ENCODE data around the gene PKHD1.

The PKHD1 gene

DNA sequence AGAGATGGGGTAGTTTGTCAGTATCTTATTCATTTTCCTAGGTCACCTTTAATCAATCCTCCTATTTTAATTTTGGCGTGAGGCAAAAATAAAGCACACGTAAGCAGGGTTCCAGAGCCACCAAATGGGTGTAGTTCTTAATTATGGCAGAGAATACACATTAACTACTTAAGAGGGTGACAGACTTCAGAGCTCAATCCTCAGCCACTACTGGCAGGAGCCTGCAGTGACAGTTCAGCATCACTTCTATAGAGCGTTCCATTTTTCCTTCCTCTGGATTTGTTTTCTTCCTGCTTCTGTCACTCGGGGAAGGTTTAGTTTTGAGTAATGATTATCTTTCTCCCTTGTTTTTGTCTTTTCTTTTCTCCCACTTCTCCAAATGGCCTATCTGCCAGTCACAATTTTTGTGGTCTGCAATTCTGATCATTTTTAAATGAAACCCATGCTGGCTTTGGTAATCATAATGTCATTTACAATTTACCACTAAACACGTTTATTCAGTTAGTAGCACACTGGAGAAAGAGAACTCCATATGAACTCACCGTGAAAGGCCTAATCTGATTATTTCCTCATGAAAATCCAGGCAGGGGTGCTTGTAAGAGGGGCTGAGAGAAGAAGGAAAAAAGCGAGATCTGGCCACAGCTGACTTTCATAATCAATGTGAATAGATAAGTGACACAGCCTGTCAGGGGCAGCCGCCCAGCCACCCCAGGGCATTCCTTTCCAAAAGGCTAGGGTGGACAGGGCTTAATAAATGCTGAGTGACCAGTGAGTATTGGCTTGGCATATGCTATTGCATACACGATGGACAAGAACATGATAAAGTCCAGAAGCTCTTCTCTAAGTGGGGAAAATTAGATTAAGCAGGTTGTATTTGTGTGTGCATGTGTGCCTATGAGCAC lies 412.1 kb downstream of the PKHD1 start:
- DNase-seq, result no peak

DNA sequence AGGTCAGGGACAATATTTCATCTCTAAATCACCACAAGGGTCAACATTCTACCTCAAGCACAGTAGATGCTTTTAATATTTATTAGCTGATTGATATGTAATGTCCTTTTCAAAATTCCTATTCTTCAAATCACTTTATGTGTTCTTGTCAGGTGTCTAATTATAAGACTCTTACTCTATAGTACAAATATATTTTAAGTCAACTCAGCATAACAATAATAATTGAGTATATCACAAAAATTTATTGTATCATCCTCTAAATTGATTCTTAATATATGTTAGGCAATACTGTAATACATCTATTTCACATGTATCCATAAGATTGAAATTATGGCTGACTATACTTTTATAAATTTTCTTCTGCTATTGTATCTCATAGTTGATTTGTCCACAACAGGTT lies 423.9 kb downstream of the PKHD1 start:
- no peak for DNase-seq

DNA sequence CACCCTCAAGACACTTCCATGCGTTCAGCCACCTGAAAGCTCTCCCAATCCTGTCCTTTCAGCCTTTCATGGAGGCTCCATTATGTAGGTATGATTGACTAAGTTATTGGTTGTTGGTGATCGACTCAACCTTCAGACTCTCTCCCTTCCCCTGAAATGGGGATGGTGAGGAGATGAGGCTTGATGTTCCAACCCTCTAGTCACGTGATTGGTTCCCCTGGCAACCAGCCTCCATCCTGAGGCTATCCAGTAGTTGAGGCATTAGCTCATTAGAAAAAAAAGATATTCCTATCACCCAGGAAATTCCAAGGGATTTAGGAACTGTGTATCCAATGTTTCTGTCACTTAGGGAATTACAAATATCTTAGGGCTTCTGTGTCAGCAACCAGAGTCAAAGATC lies 426.6 kb downstream of the PKHD1 start:
- no peak for DNase-seq

DNA sequence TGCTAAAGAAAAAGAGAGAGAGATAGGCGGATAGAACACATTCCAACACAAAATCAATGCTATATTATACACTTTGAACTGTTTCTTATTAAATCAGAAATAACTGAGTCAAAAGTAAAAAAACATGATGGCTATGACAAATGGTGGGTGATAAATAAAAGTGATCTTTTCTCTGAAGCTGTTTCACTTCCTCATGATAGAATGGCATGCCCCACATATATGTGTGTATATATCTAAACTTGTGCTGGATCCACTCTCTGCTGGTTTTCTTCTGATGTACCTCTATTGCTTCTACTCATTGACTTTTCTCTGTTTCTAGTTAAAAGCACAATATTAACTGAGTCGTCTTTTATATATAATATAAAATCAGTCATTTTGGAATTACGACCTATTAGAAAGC lies 429.9 kb downstream of the PKHD1 start:
- DNase-seq, result no peak

DNA sequence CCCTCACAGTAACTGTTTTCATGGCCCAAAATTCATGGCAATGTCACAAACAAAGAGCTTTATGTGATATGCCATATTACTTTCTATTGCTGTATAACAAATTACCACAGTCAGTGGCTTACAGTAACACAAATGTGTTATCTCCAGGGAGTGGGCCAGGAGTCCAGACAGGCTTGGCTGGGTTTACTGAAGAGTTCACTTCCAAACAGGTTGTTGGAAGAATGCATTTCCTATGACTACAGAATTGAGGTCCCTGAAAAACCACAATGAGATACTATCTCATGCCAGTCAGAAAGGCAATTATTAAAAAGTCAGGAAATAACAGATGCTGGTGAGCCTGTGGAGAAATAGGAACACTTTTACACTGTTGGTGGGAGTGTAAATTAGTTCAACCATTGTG lies 431.9 kb downstream of the PKHD1 start:
- no peak for DNase-seq

DNA sequence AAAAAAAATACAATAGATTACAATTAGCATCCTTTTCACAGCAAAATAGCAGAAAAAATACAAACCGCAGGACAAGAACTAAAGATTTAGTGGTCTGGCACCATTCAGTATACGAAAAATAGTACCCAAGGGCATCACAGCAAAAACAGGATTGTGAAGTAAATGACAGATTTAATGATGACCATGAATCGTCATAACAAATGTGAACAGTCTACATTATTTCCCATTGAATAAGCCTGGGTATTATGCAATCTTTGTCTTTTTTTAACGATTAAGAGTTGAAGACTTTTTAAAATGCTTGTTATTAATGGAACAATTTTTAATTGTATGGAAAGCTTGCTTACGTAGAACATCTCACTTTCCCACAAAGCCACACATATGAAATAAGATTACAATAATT lies 432.8 kb downstream of the PKHD1 start:
- DNase-seq, result no peak

DNA sequence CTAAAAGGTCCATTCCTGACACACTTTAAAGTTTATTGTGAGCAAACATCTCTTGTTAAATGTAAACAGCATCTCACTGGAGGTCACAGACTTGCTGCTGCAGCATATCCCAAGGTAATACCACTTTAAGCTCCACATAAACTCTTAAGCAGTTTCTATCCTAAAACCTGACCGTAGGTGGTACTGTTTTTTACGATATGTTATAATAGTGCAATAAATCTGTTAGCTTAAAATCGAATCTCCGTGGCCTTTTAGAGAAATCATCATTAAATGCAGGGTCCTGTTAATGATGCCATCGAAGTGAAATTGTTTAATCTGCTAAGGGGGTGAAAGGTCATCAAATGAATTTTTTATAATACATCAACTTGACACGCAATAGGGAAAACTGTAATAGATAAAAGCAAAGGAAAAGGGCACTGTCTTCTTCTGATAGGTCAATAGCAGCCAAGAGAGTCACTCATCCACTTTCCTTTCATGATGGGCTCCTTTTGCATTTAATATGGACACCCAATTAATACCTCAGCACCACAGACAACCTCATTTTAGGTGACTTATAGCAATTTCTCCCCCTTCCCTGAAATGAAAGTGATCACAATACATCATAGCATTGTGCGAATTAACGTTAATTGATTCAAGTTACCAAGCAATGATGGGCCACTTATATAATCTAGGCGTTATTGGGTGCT lies 436.1 kb downstream of the PKHD1 start:
- DNase-seq, result no peak

DNA sequence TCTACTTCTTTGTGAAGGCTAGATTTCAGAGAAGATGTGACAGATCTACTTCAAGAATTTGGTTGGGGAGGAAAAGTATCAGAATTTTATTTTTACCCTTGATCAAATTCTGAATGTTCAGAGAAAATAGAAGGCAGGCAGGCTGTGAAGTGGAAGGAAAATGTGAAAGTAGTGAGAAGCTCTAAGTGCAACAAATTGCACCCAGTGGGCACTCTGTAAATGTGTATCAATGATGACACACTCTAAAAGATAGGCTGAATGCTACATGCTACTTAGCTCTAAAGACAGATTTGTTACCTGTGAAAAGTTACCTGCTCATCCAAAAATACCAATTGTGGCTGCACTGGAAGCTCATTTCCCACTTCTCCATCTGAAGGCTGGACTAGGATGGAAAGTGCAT lies 438.6 kb downstream of the PKHD1 start:
- no peak for DNase-seq

DNA sequence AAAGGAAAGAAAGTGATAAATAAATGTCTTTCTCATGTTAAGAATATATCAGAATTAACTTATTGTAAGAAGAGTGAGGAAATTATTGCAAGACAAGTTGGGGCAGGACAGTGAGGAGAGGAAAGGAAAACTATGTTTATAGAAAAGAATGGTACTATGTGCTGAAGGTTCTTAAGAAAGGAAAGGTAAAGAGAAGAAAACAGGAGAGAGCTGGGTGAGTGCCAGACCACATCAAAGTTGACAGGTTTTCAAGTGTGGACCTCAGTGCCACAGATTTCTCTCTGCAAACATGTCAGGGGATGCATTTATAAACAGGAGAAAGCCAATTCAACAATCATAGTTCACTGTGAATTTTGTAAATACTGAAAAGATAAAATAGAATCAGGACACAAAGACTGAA lies 439.2 kb downstream of the PKHD1 start:
- no peak for DNase-seq

DNA sequence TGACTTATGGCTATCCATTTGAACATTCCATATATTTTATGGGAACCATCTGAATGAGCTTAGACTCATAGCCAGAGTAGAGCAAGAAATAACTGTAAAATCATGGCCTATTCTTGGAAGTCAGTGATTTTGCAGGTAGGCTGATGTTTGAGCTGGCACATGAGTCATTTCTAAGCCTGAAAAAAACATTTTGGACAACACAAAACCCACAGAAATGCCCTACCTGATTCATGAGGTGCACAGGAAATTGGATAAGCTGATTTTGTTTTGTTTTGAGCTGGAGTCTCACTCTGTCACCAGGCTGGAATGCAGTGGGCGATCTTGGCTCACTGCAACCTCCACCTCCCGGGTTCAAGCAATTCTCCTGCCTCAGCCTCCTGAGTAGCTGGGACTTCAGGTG lies 443.0 kb downstream of the PKHD1 start:
- no peak for DNase-seq

DNA sequence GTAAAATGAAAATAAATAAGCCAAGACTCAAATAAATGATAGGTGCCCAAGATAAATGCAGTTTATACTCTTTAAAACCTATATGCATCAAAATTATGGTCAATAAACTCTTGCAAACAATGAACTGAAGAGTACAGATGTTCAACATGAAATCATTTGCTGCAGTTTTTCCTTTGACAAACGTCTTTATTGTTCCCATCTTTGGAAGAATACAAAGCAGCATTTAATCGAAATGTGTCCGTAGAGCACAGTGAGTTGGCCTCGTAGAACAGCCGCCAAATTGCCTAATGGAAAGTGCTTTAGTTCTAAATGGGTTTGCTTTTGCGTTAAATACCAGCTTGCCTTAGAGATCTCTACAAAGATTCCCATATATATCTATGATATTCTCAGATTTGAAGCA lies 447.4 kb downstream of the PKHD1 start:
- DNase-seq, result no peak

DNA sequence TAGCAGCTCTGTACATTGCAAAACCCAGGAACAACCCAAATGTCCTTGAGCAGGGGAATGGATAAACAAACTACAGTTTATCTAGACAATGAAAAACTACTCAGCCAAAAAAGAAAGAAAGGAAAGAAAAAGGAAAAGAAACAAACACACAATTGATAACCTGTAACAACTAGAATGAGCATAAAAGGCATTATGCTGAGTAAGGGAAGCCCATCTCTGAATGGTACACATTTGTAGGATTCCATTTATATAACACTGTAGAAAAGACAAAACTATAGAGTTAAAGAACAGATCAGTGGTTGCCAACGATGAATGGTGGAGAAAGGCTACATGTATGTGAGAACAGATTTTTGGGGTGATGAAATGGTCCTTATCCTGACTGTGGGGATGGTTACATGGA lies 454.0 kb downstream of the PKHD1 start:
- DNase-seq, result no peak

DNA sequence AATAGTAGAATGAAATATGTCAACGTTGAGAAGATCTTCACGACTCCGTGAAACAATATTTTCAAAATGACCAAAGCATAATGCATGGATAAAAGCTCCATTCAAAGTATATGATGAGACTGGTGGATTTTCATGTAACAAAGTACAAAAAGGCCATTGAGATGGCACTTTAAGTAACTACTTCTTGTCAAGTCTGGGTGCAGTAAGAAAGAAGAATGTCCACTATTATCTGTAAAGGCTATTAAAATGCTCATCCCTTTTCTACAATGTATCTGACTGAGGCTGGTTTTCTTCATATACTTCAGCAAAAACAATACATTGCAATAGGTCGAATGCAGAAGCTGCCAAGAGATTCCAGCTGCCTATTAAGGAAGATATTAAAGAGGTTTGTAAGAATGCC lies 457.4 kb downstream of the PKHD1 start:
- DNase-seq, result no peak

DNA sequence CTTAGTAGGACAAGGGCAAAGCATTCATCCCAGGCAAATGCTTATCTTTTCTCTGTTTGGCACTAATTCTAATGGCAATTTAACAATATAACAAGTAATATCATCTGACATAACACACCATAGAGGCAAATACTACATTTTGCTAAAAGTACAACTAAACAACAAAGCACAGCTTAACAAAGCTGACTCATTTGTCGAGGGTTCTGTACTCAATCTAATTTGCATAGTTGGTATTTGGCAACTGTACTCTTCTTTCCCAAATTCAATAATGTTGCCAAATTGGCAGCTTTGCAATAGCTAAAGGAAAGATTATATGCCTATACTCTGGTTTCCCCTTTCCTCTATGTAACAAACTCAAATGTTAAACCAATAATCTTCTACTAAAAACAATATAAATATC lies 461.0 kb downstream of the PKHD1 start:
- no peak for DNase-seq

DNA sequence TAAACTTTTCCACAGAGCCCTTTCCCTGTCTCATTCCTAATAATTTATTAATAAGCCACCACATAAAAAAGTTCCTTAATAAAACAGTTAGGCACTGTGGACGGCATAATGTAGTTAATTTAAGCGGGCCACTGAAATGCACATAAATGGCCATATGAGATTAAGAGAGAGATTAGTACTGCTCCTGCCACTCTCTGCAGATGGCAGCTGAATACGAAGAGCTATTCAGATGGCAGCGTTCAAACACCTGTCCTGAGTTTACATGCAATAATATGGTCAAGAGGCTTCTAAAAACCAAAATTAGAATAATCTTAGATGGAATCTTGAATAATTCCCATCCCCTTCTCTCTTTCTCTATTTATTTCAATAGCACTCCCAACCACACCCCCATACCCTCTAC lies 461.8 kb downstream of the PKHD1 start:
- DNase-seq, result no peak

DNA sequence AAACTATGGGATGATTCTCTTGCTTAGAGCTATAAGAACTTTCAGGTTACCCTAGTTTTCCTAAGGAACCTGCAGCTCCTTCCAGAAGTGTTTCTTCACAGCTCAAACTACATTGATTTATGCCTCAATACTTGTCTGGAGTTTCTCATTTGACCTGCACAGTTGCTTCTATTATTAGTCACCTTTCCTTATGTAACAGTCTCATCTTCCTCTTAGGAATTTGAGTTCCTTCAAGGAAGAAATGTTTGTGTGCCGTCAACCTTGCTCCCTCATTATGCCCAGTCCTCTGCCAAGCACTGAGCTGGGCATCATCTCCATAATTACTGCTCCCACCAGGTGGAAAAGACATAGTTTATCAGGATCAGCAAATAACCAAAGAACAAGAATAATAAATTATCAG lies 466.4 kb downstream of the PKHD1 start:
- no peak for DNase-seq

DNA sequence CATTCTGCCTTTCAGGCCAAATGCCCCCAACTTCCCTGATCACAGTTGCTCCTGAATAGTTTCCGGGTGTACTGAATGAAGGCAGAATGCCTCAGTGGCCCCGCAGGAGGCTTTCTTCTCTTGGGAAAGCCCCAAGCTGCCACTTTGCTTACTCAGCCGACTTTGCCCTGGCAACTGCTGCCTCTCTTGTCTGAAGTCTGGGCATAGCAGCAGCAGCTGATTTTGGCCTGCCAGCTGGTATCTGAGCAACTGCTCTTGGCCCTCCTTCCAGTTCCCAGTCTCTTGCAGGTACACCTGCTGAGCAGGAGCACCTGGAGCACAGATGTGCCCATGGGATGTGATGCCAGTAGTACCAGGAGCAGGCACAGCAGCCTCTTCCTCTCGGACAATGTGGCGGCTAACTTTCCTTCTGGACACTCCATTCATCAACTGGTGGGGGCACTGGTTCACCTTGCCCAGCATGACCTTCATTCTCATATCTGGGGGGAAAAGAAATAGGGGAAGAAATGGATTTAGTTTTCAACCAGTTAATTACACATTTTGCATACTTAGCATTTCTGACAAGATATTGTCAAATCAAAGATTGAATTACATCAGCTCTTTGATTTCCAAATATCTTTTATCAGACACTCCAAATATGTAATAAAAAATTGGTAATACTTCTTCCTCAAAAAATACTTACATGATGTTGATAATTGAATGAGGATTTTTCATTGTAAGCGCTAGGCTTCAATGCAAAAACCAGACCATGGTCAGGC lies 468.2 kb downstream of the PKHD1 start:
- DNase-seq, result no peak

DNA sequence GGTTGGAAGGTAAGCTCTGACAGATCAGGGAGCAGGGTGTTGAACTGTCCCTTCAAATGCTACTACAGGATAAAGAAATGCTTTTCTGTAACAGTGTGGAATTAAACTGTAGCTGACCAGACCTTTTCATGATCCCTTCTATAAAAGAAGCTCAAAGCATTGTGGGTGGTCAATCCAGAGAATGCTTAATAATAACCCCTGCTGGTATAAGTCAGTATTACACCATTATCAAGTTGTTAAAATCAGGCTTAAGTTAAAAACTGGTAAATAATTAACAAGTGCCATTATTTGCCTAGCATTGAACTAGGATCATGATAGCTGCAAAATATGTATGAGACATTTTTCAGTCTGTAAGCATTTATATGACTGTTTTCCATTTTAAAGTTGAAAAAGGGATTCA lies 468.9 kb downstream of the PKHD1 start:
- DNase-seq, result no peak

DNA sequence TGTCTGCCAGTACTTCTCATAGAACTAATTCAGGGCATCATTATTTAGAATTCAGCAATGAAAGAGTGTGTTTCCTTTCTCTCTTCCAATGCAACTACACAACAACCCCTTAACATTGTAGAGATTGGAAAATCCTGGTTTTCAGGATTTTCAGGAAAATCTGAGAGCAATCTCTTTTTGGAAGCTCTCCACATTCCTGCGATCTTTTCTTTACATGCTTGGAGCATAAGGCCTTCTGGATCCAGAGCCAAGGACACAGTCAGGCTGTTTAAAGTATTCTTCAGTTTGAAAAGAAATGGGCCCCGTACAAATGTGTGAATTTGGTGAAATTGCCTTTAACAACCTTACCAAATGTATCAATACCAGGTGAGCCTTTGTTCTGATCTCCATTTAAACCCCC lies 469.7 kb downstream of the PKHD1 start:
- no peak for DNase-seq

DNA sequence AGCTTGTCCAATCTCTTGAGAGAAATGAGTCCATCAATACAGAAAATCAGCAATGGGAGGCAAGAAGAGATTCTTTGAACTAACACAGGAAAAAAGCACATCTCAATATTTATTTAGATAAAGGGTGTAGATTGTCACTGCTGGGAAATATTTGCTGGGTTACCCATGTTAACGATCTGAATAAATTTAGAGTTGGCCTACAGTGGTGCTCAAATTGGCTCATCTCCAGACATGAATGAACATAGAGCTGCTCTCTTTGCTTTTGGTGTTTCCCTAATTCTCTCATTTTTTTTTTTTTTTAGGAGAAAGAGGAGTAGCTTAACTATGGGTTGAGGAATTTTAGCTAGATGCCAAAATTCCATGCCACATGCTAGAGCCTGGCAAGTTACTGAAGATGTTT lies 471.2 kb downstream of the PKHD1 start:
- DNase-seq, result no peak

DNA sequence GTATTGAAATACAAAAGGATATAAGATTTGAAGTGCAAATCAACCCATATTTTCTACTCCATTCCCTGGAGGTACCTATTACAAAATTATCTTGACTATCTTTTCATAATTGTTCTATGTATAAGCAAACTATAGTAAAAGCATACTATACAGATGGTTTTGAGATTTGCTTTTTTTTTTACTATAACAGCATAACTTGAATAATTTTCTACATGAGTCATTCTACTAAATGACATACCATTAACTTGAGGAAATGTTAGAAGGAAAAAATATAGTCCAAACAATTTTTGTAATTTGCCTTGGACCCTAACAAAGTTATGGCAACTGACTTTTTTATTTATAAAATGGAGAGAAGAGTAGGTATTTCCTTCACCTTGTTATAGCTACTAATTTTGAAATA lies 472.7 kb downstream of the PKHD1 start:
- DNase-seq, result no peak

DNA sequence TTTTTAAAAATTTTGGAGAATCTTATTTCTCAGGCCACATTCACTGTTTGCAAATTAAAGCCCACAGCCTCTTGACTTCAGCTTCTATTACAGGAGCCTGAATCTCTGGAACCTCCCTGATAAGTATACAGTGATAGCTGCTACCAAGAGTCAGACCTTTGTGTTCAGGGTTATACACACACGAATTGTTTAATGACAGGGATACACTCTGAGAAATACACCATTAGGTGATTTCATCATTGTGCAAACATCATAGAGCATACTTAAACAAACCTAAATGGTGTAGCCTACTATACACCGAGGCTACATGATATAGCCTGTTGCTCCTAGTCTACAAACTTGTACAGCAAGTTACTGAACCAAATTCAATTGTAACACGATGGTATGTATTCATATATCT lies 473.9 kb downstream of the PKHD1 start:
- DNase-seq, result peak; percentile 9

DNA sequence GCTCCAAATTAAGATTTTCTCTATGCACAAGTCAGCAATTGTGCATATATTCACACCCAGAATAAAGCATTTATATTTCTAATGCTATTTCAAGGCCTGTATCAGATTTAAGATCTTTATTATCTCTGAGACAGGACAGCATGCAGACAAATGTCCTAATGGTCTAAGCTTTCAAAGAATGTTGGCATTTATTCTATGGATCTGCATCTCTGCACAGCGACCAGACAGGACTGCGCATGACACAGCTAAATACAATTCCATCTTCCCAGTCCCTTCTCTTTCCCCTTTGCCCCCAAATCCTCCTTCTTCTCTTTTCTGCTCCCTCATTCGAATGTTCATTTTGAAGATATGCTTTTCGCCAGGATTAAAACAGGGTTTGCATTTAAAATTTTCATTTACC lies 478.5 kb downstream of the PKHD1 start:
- no peak for DNase-seq

DNA sequence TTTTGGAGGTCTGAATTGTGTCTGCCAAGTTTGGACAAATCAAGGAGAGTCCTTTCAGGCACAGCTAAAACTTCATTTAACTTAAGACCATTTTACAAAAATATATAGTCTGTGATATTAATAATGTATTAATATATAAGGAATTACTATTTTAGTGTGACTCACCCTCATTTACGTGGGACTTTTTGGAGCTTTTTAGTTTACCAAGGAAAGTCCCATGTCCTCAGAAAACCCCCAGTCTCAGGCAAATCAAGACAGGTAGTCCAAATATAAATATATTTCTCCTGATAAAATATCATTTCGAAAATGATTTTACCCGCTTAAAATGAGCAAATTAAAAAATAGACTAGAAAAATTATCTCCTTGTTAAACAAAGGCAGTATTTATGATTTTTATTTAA lies 479.0 kb downstream of the PKHD1 start:
- no peak for DNase-seq

Measured in NCI-H2081 treated with DMSO at 0.1 percent for 48 hours (cell line).